GM18517 (cell line): ENCODE results near the gene BAAT.
"Not testable (repeated sequence)": the region's sequence is repeated elsewhere in the genome, so short reads cannot be mapped to it uniquely, and the experiment has no call there.

Source experiments
- ATAC-seq: cut with Tn5 transposase; IDR thresholded peaks from one replicate; pipeline ENCODE4 v1.9.1; 2021; ENCODE audit warnings: mild to moderate bottlenecking, moderate library complexity; ENCODE audit not compliant: unreplicated experiment

BAAT gene

GRCh38 chr9:101365181-101365580, 19.6 kb downstream of the BAAT start:
- no peak for ATAC-seq

DNA sequence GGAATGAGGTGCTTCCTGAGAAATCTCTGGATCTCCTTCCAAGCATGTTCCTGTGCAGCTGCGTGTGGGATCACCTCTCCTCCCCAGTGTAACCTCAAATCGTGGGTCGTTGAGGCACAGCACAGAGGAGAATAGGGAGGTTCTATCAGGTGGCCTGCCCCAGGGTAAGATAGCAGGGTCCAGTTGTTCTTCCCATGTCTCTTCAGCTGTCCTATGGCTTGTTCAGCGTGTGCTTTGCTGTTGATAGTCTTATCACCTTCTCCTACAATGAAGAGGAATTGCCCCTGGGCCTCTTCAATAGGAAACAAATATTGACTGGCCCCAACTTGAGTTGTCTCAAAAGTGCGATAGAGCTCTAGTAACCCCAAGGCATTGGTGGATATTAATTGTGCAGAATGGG, 22.4 kb downstream of the BAAT start:
- no peak for ATAC-seq

- ATAC-seq = no peak
Measured at GRCh38 chr9:101360647-101361046, 24.2 kb downstream of the BAAT start.

- ATAC-seq = no peak
Measured at GRCh38 chr9:101359679-101360078, 25.1 kb downstream of the BAAT start.

GRCh38 chr9:101356619-101357018, 28.2 kb downstream of the BAAT start:
- ATAC-seq = no peak

GRCh38 chr9:101354765-101355708, 29.8 kb downstream of the BAAT start:
- ATAC-seq = no peak

DNA sequence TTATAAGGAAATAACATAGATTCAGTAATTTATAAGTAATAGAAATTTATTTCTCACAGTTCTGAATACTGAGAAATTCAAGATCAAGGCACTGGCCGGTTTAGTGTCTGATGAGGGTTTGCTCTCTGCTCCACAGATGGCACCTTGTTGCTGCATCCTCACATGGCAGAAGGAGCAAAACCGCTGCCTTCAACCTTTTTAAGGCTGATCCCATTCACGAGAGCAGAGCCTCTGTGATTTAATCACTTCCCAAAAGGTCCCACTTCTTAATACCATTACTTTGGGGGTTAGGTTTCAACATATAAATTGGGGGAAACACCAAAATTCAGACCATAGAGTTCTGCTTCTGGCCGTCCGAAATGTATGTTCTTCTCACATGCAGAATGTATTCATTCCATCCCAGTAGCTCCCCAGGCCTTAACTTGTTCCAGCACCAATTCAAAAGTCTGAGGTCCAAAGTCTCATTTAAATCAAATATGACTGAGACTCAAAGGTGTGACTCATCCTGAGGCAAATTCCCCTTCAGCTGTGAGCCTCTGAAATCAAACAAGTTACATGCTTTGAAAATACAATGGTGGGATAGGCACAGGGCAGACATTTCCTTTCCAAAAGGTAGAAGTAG, 30.6 kb downstream of the BAAT start:
- no peak for ATAC-seq

GRCh38 chr9:101353683-101354082, 31.1 kb downstream of the BAAT start:
- no peak for ATAC-seq

GRCh38 chr9:101352892-101353463, 31.8 kb downstream of the BAAT start:
- no peak for ATAC-seq

GRCh38 chr9:101350285-101350684, 34.5 kb downstream of the BAAT start:
- no peak for ATAC-seq

DNA sequence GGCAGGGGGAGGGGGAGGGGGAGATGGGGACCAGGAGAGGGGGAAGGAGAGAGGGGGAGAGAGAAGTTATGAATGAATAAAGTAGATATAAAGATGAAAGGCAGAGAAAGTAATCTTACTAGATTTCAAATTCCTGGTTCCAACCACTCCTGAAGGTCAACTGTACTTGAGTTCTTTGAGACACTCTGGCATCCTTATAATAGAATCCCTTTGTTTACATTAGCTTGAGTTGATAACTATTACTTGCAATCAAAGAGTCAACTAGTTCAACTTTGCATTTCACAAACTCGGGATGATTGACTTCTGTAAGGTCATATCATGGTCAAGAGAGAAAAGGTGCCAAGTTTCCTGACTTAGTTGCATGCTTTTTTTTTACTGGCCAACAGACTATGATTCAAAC, 42.2 kb downstream of the BAAT start:
- ATAC-seq = no peak

DNA sequence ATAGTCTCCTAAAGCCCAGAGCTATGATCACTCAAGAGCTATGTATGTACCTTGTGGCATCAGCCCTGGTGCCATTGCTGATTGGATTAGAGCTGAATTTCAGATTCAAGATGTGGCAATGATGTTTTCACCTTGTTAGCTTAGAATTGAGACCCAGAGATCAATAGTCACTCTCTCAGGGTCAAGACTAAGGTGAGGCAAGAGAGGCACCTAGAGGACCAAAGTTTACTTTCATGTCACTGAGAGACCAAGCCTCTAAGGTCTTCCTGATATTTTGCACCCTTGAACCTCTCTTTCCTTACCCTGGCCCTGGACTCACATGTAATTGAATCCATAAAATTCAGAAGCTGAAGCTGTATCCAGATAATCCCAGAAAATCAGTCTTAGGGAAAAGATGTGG, 42.8 kb downstream of the BAAT start:
- ATAC-seq = no peak

- ATAC-seq = no peak
Measured at GRCh38 chr9:101337237-101337636, 47.6 kb downstream of the BAAT start.

- no peak for ATAC-seq
Measured at GRCh38 chr9:101336091-101336490, 48.7 kb downstream of the BAAT start.

DNA sequence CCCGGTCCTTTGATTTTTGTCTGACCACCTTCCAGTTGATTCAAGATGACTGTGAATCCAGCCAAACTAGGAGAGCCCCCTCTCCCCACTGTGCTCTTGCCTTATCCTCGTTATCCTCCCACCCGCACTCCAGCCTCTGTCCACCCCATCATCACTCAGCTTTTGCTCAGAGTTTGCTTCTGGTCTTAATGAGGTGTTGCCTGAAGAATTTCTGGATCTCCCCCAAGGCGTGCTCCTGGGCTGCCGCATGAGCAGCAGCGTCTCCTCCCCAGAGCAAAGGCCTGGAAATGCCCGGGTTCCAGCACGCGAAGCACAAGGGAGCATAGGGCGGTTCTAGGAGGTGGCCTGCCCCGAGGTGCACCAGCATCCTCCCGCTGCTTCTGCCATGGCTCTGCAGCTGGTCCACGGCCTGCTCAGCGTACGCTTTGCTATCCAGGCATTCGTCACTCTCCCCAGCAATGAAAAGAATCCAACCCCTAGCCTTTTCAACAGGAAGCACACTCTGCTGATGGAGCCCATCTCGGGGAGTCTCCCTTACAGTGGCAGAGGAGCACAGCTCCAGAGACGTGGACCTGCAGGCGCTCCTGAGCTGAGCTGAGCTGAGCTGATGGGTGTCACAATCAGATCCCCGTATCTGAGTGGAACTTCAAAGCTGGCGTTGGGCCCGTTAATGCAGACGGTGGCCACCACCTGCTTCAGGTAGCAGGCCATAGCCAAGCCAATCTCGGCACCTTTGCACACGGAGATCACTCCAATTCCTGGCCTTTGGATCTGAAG, 50.7 kb downstream of the BAAT start:
- no peak for ATAC-seq

- ATAC-seq = no peak
Measured at GRCh38 chr9:101333490-101333889, 51.3 kb downstream of the BAAT start.

- ATAC-seq = no peak
Measured at GRCh38 chr9:101332362-101332761, 52.4 kb downstream of the BAAT start.

DNA sequence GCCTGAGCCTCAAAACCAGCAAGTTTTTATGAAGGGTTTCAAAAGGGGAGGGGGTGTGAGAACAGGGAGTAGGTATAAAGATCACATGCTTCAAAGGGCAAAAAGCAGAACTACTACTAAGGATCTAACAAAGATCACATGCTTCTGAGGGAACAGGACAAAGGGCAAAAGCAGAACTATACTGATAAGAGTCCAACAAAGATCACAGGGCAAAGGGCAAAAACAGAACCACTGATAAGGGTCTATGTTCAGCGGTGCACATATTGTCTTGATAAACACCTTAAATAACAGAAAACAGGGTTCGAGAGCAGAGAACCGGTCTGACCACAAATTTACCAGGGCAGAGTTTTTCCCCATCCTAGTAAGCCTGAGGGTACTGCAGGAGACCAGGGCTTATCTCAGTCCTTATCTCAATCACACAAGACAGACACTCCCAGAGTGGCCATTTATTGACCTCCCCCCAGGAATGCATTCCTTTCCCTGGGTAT, 57.3 kb downstream of the BAAT start:
- ATAC-seq = not testable (repeated sequence)

GRCh38 chr9:101326501-101326900, 58.3 kb downstream of the BAAT start:
- ATAC-seq = no peak

DNA sequence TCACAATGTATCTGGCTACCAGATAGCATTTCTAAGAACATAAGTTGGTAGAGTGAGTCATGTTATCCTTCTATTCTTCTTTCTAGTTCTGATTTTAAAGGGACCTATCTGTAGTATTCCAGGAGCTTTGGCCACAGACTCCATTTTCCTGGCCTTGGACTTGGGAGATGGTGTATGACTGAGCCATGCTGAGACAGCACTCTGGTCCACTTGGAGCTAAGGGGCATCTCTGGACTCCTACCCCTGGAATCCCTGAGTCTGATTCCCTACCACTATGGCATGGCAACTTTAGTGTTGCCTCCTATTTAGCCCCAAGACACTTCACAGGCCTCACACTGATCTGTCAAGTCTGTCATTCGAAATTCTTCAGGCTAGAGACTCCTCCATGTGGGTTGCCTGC, 58.8 kb downstream of the BAAT start:
- no peak for ATAC-seq

GRCh38 chr9:101325053-101325452, 59.8 kb downstream of the BAAT start:
- ATAC-seq = no peak
